Measurements from ENCODE around the gene NOTCH1. TPM values are rescaled to one million over a fixed set of nuclear protein-coding genes. Genes with fewer than 3 reads are reported as not detected.

Gene NOTCH1
- total and polyA plus RNA-seq, 9 donors: 16.7 to 39.5 (median 27.1) TPM

GRCh38 chr9:136537896-136538598 lies 7.8 kb downstream of the NOTCH1 start:
- Histone ChIP-seq H3K4me3 (ENCODE audit: low read length) (no peak overlapping the region), H3K36me3 (ENCODE audit: control insufficient read depth, insufficient read depth, low read length) (peaks cover 48% of the 10 kb centered on the region), H3K9me3 (replicated peaks; ENCODE audit: control insufficient read depth, low read depth, low read length) (no peaks in the 10 kb centered on the region), H3K27ac (ENCODE audit: low read length) (peak overlapping the region; percentile 81), H3K27me3 (ENCODE audit: control insufficient read depth, insufficient read depth, low read length) (no peaks in the 10 kb centered on the region), H3K4me1 (ENCODE audit: control insufficient read depth, insufficient read depth, low read length) (peaks cover 68% of the 10 kb centered on the region)
- WGBS (ENCODE audit: insufficient coverage): 77% methylated on average over 17 of the region's 21 CpGs
- no peak for DNase-seq

GRCh38 chr9:136537411-136537810 lies 8.4 kb downstream of the NOTCH1 start:
- DNase-seq: no peak
- peaks cover 68% of the 10 kb centered on the region for H3K4me1 ChIP-seq (ENCODE audit: control insufficient read depth, insufficient read depth, low read length)
- H3K27me3 ChIP-seq (ENCODE audit: control insufficient read depth, insufficient read depth, low read length): no peaks in the 10 kb centered on the region
- H3K4me3 ChIP-seq (ENCODE audit: low read length): no peak overlapping the region
- H3K36me3 ChIP-seq (ENCODE audit: control insufficient read depth, insufficient read depth, low read length): peaks cover 47% of the 10 kb centered on the region
- 97% methylated on average over 7 of the region's 7 CpGs for WGBS (ENCODE audit: insufficient coverage)
- no peaks in the 10 kb centered on the region for H3K9me3 ChIP-seq (replicated peaks; ENCODE audit: control insufficient read depth, low read depth, low read length)
- no peak overlapping the region for H3K27ac ChIP-seq (ENCODE audit: low read length)

GRCh38 chr9:136536721-136537241 lies 9.1 kb downstream of the NOTCH1 start:
- Histone ChIP-seq H3K9me3 (replicated peaks; ENCODE audit: control insufficient read depth, low read depth, low read length) (no peaks in the 10 kb centered on the region), H3K4me3 (ENCODE audit: low read length) (no peak overlapping the region), H3K27ac (ENCODE audit: low read length) (no peak overlapping the region), H3K36me3 (ENCODE audit: control insufficient read depth, insufficient read depth, low read length) (peaks cover 41% of the 10 kb centered on the region), H3K27me3 (ENCODE audit: control insufficient read depth, insufficient read depth, low read length) (no peaks in the 10 kb centered on the region), H3K4me1 (ENCODE audit: control insufficient read depth, insufficient read depth, low read length) (peaks cover 68% of the 10 kb centered on the region)
- no peak for DNase-seq
- WGBS (ENCODE audit: insufficient coverage): 87% methylated on average over 13 of the region's 16 CpGs

- no peak for DNase-seq
- 87% methylated on average over 18 of the region's 20 CpGs for WGBS (ENCODE audit: insufficient coverage)
- peaks cover 68% of the 10 kb centered on the region for H3K4me1 ChIP-seq (ENCODE audit: control insufficient read depth, insufficient read depth, low read length)
- H3K27me3 ChIP-seq (ENCODE audit: control insufficient read depth, insufficient read depth, low read length): no peaks in the 10 kb centered on the region
- no peaks in the 10 kb centered on the region for H3K9me3 ChIP-seq (replicated peaks; ENCODE audit: control insufficient read depth, low read depth, low read length)
- H3K4me3 ChIP-seq (ENCODE audit: low read length): no peak overlapping the region
- H3K27ac ChIP-seq (ENCODE audit: low read length): no peak overlapping the region
- H3K36me3 ChIP-seq (ENCODE audit: control insufficient read depth, insufficient read depth, low read length): peaks cover 38% of the 10 kb centered on the region
These were observed 9.7 kb downstream of the NOTCH1 start for GRCh38 chr9:136536051-136536720.

GRCh38 chr9:136535070-136535469 lies 10.8 kb downstream of the NOTCH1 start:
- Histone ChIP-seq H3K27me3 (ENCODE audit: control insufficient read depth, insufficient read depth, low read length) (no peaks in the 10 kb centered on the region), H3K4me3 (ENCODE audit: low read length) (no peak overlapping the region), H3K27ac (ENCODE audit: low read length) (no peak overlapping the region), H3K36me3 (ENCODE audit: control insufficient read depth, insufficient read depth, low read length) (peaks cover 28% of the 10 kb centered on the region), H3K4me1 (ENCODE audit: control insufficient read depth, insufficient read depth, low read length) (peaks cover 68% of the 10 kb centered on the region), H3K9me3 (replicated peaks; ENCODE audit: control insufficient read depth, low read depth, low read length) (no peaks in the 10 kb centered on the region)
- no peak for DNase-seq
- WGBS (ENCODE audit: insufficient coverage): 45% methylated on average over 12 of the region's 14 CpGs

- Histone ChIP-seq H3K27me3 (ENCODE audit: control insufficient read depth, insufficient read depth, low read length) (no peaks in the 10 kb centered on the region), H3K27ac (ENCODE audit: low read length) (no peak overlapping the region), H3K36me3 (ENCODE audit: control insufficient read depth, insufficient read depth, low read length) (peaks cover 26% of the 10 kb centered on the region), H3K4me3 (ENCODE audit: low read length) (no peak overlapping the region), H3K4me1 (ENCODE audit: control insufficient read depth, insufficient read depth, low read length) (peaks cover 69% of the 10 kb centered on the region), H3K9me3 (replicated peaks; ENCODE audit: control insufficient read depth, low read depth, low read length) (no peaks in the 10 kb centered on the region)
- no peak for DNase-seq
- 92% methylated on average over 10 of the region's 18 CpGs for WGBS (ENCODE audit: insufficient coverage)
These were observed 11.5 kb downstream of the NOTCH1 start for GRCh38 chr9:136534366-136534765.

- 75% methylated on average over 19 of the region's 22 CpGs for WGBS (ENCODE audit: insufficient coverage)
- peaks cover 70% of the 10 kb centered on the region for H3K4me1 ChIP-seq (ENCODE audit: control insufficient read depth, insufficient read depth, low read length)
- no peak overlapping the region for H3K4me3 ChIP-seq (ENCODE audit: low read length)
These were observed 12.1 kb downstream of the NOTCH1 start for GRCh38 chr9:136533775-136534157.

GRCh38 chr9:136532799-136533774 lies 12.8 kb downstream of the NOTCH1 start:
- Histone ChIP-seq H3K4me3 (ENCODE audit: low read length) (no peak overlapping the region), H3K27me3 (ENCODE audit: control insufficient read depth, insufficient read depth, low read length) (no peaks in the 10 kb centered on the region), H3K27ac (ENCODE audit: low read length) (peak overlapping the region; percentile 67), H3K36me3 (ENCODE audit: control insufficient read depth, insufficient read depth, low read length) (peaks cover 22% of the 10 kb centered on the region), H3K9me3 (replicated peaks; ENCODE audit: control insufficient read depth, low read depth, low read length) (no peaks in the 10 kb centered on the region), H3K4me1 (ENCODE audit: control insufficient read depth, insufficient read depth, low read length) (peaks cover 70% of the 10 kb centered on the region)
- DNase-seq: no peak
- 45% methylated on average over 25 of the region's 35 CpGs for WGBS (ENCODE audit: insufficient coverage)

More at GRCh38 chr9:136533775-136534157, 12.1 kb downstream of the NOTCH1 start:
- no peaks in the 10 kb centered on the region for H3K27me3 ChIP-seq (ENCODE audit: control insufficient read depth, insufficient read depth, low read length)
- no peak for DNase-seq
- H3K27ac ChIP-seq (ENCODE audit: low read length): peak overlapping the region; percentile 67
- peaks cover 26% of the 10 kb centered on the region for H3K36me3 ChIP-seq (ENCODE audit: control insufficient read depth, insufficient read depth, low read length)
- no peaks in the 10 kb centered on the region for H3K9me3 ChIP-seq (replicated peaks; ENCODE audit: control insufficient read depth, low read depth, low read length)

- Histone ChIP-seq H3K9me3 (replicated peaks; ENCODE audit: control insufficient read depth, low read depth, low read length) (no peaks in the 10 kb centered on the region), H3K36me3 (ENCODE audit: control insufficient read depth, insufficient read depth, low read length) (peaks cover 16% of the 10 kb centered on the region), H3K27ac (ENCODE audit: low read length) (peak overlapping the region; percentile 48), H3K27me3 (ENCODE audit: control insufficient read depth, insufficient read depth, low read length) (no peaks in the 10 kb centered on the region), H3K4me1 (ENCODE audit: control insufficient read depth, insufficient read depth, low read length) (peaks cover 80% of the 10 kb centered on the region), H3K4me3 (ENCODE audit: low read length) (no peak overlapping the region)
- no peak for DNase-seq
- WGBS (ENCODE audit: insufficient coverage): 78% methylated on average over 21 of the region's 39 CpGs
These were observed 13.7 kb downstream of the NOTCH1 start for GRCh38 chr9:136531904-136532798.
